Stimulated activated naive CD4-positive, alpha-beta T cell (primary cell): ENCODE data around the gene MEGF8.

Experiments used
- DNase-seq, 6 experiments: peaks; one replicate each; lab custom pipeline; 2025; lab: John Stamatoyannopoulos, UW

Gene MEGF8

GRCh38 chr19:42303876-42304275 lies 21.6 kb upstream of the MEGF8 start:
- no peak for DNase-seq

DNA sequence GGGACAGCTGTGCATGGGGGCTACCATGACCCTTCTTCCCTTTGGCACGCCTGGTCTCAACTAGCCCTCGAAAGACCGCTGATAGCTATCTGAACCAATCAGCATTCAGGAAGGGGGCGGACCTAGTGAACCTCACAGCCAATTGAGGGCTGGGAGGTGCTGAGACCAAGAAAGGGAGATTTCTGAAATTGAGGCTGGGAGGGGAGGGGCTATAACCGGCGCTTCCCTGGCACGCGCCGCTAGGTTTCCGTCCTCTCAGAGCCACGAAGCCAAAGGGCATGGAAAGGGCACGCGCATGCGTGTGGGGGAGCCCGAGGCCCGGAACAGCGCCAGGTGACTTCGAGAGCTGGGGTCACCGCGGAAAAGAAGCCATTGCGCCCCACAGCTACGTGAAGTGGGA lies 18.8 kb upstream of the MEGF8 start:
- DNase-seq: no peak

- DNase-seq: no peak
Observed at GRCh38 chr19:42309686-42310085, 15.7 kb upstream of the MEGF8 start.

DNA sequence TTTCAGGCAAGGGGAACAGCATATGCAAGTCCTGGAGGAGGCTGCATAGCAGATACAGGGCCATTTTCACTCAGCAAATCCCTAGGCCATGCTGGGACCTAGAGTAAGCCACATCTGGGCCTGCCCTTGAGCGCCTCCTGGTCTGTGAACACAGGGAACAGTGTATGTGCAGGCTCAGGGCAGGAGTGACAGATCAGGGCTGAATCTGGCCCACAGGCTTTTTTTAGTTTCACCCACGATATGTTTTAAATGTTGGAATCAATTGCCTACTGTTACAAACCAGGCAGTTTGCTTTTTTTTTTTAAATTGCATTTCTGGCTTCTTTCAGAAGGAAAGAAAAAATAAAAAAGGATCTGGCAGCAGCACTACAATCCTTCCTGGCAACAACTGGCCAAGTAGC lies 13.8 kb upstream of the MEGF8 start:
- DNase-seq: no peak

GRCh38 chr19:42312370-42312769 lies 13.1 kb upstream of the MEGF8 start:
- no peak for DNase-seq

DNA sequence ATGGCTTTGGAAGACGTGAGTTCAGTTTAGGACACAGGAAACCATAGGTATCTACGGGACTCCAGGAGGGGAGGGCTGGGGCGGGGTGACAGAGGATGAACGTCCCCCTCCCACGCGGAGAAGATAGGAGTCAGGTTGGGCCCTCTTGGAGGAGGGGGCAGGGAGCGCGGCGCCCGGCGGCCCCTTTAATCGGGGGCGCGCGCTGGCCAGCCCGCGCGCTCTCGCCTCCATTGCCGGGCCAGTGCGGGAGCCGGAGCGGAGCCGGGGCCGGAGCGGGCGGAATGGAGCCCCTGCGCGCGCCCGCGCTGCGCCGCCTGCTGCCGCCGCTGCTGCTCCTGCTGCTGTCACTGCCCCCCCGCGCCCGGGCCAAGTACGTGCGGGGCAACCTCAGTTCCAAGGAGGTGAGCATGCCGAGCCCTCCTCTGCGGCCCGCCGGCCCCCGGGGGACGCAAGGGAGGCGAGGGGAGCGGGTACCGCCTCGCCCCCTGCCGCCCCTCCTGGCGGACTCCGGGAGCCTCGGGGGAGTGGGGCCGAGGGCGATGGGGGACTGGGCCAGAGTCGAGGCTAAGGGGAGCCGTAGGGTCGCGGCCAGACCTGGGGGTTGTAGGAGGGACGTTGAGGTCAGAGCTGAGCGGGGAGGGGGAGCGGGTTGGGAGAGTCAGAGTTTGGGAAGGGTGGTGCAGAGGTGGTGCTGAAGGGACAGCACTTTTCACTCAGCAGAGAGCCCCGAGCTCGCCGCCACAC lies 12.2 kb upstream of the MEGF8 start, which contains the start of gene TMEM145:
Gene TMEM145 (plus strand): TSS at position 214 of the 744 bp plus-strand sequence. CDS start 68 bp downstream, at position 282.
- DNase-seq: peak in 3 of 6 experiments; percentile 10 to 40 (median 16)

GRCh38 chr19:42313840-42314755 lies 11.3 kb upstream of the MEGF8 start:
- DNase-seq: no peak

DNA sequence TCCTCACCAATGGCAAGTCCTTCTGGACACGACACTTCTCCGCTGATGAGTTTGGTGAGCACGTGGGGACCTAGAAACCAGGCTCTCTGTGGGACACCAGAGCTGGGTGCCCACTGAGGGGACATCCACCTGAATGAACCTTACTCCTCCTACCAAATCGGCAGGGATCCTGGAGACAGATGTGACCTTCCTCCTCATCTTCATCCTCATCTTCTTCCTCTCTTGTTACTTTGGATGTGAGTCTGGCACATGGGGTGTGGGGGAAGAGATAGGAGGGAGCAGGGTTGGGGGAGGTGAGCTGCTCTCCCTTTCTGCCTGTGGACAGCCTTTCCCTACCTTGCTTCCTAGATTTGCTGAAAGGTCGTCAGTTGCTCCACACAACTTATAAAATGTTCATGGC lies 10.4 kb upstream of the MEGF8 start:
- no peak for DNase-seq

- no peak for DNase-seq
Observed at GRCh38 chr19:42316223-42317211, 8.9 kb upstream of the MEGF8 start.

GRCh38 chr19:42317535-42317934 lies 7.9 kb upstream of the MEGF8 start:
- no peak for DNase-seq

GRCh38 chr19:42322305-42322704 lies 3.1 kb upstream of the MEGF8 start:
- DNase-seq: no peak

DNA sequence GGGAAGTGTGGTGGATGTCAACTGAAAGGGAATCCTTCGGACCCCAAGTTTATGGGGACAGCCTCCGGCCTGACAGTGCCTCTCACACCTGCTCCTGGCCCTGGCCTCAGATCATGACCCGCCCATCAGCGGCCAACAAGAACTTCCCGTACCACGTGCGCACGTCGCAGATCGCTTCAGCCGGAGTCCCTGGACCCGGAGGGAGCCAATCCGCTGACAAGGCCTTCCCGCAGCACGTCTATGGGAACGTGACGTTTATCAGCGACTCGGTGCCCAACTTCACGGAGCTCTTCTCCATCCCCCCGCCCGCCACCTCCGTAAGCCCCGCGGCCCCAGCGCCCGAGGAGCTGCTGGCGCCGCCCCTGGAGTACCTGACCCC lies 2.0 kb upstream of the MEGF8 start:
- DNase-seq: no peak

GRCh38 chr19:42323852-42324654 lies 1.4 kb upstream of the MEGF8 start:
- peak in 3 of 6 experiments; percentile 9 to 30 (median 18) for DNase-seq

- no peak for DNase-seq
Observed at GRCh38 chr19:42324655-42325307, 654 bp upstream of the MEGF8 start.

DNA sequence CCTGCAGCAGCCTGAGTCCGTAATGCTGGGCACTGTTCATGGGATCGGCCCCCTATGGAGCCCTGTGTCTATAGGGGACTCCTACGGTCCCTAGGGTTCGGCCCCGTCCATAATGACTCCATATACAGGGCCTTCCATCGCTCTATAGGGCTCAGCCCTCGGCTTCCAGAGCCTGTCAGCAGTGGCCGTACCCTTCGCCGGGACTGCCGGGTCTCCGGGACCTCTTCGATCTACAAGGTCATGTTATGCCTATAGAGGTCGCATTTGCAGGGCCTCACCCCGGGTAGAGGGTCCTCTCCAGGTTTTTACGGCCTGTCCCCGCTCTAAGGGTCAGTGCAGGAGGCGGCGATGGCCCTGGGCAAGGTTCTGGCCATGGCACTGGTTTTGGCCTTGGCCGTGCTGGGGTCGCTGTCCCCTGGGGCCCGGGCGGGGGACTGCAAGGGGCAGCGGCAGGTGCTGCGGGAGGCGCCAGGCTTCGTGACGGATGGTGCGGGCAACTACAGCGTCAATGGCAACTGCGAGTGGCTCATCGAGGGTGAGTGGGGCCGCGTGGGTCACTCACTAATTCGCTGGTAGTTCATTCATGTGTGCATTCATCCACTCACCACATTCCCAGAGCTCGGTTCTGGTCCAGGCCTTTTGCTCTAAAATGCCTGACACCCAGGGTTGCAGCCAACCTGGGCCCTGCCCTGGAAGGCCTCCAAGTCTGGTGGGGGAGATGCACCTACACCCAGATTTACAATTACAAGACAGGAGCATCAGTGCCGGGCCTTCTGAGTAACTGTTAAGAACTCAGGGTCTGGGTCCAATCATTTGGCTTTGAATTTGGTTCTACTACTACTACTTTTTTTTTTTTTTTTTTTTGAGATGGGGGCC lies 699 bp downstream of the MEGF8 start:
- DNase-seq: peak in 5 of 6 experiments; percentile 16 to 57 (median 48)

- no peak for DNase-seq
Observed at GRCh38 chr19:42326969-42327368, 1.5 kb downstream of the MEGF8 start.

- DNase-seq: no peak
Observed at GRCh38 chr19:42327381-42327780, 1.9 kb downstream of the MEGF8 start.

DNA sequence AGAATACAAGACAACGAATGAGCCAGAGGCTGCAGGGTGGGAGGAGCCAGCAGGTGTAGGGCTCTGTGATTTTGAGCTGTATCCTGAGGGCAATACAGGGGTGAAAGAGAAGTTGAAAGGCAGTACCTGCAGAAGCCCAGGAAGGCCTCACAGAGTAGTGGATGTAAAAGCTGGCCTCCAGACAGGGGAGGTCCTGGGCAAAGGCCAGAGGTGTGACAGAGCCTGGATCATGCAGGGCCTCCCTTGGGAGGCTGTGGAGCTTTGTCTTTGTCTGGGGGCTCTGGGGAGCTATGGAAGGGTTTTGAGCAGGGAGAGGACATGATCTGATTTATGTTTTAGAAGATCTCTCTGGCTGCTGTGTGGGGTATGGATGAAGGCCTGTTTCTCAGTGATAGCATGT lies 2.7 kb downstream of the MEGF8 start:
- DNase-seq: no peak

DNA sequence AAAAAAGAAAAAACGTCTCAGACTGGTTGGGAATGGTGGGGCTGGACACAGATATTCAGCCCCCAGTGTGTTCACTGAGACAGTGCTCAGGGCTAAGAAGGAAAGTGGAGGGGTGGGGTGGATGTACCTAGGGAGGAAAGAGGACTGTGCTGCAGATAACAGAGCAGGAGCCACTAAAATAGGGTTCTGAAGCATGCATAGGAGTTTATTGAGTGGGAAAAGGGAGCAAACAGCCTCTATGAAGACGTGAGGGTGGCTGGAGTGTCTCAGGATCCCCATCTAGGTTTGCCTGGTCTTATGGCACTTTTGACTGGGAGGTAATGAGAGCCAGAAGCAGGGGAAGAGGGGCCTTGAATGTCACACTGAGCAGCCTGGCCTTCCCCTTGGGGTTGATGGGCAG lies 3.4 kb downstream of the MEGF8 start:
- no peak for DNase-seq
